Activated CD8-positive, alpha-beta T cell treated with anti-CD3 and anti-CD28 coated beads, Interleukin-2, amount 10 ng/mL, durations not matched to agents 7 days and 5 days (primary cell): Measurements from ENCODE around the gene OR13A1. TPM values are rescaled to one million over a fixed set of nuclear protein-coding genes. Genes with fewer than 3 reads are reported as not detected.

ENCODE experiments used
- ATAC-seq: fragments of 150-1000 bp; cut with Tn5 transposase; one replicate; pipeline ENCODE4 v1.10.0; 2021; ENCODE audit warnings: moderate library complexity
- CTCF ChIA-PET: fragments of 350-600 bp; sonication (Branson Sonifier 250); formaldehyde crosslinking; loops from one replicate; lab custom pipeline; 2021; ENCODE audit warnings: antibody characterized with exemption; lab: Charles Lee
- POLR2A ChIA-PET: fragments of 350-600 bp; sonication (Branson Sonifier 250); formaldehyde crosslinking; loops from one replicate; lab custom pipeline; 2021; ENCODE audit warnings: antibody characterized with exemption; lab: Charles Lee
- DNase-seq: peaks from one replicate; pipeline ENCODE4 v3.0.0-alpha.2; 2020
- H3K27ac Mint-ChIP-seq: one replicate; pipeline ENCODE4 v1.8.0; 2021; ENCODE audit warnings: mild to moderate bottlenecking, mixed read lengths
- H3K27me3 Mint-ChIP-seq: one replicate; pipeline ENCODE4 v1.8.0; 2021; ENCODE audit warnings: low read depth, mixed read lengths
- H3K36me3 Mint-ChIP-seq: one replicate; pipeline ENCODE4 v1.8.0; 2021; ENCODE audit warnings: low read depth, mixed read lengths
- H3K4me1 Mint-ChIP-seq: one replicate; pipeline ENCODE4 v1.8.0; 2021; ENCODE audit warnings: low read depth, mixed read lengths
- H3K4me3 Mint-ChIP-seq: one replicate; pipeline ENCODE4 v1.8.0; 2021; ENCODE audit warnings: mild to moderate bottlenecking, mixed read lengths
- H3K9me3 Mint-ChIP-seq: one replicate; pipeline ENCODE4 v1.8.0; 2022; ENCODE audit warnings: mixed read lengths; ENCODE audit not compliant: insufficient read depth
- total RNA-seq, 2 experiments: library from RNA; stranded (reverse); gene quantifications; one replicate each; pipeline ENCODE4 v1.2.3, GENCODE V29; 2021

OR13A1 gene
- total RNA-seq, 2 experiments from 2014 or later, result not detected

DNA sequence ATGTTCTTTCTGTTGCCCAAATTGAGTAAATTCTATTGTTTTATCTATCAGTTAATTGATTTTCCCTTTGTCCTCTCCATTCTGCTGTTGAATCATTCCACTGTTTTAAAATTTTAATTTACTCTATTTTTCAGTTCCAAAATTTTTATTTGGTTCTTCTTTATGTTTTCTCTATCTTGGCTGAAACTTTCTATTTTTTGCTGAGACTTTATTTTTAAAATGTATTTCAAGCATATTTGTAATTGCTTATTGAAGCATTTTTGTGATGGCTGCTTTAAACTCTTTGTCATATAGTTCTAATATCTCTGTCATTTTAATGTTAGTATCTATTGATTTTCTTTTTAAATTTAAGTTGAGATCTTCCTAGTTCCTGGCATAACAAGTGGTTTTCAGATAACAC is 60.5 kb downstream of the OR13A1 start:
- Mint-ChIP-seq H3K36me3 (no peaks in the 10 kb centered on the region), H3K4me1 (peaks cover 13% of the 10 kb centered on the region), H3K27ac (no peak overlapping the region), H3K4me3 (no peak overlapping the region), H3K27me3 (peaks cover 4% of the 10 kb centered on the region), H3K9me3 (no peaks in the 10 kb centered on the region)
- no peak for ATAC-seq
- DNase-seq, result no peak
- ChIA-PET POLR2A (no interaction called here), CTCF (no interaction called here)

DNA sequence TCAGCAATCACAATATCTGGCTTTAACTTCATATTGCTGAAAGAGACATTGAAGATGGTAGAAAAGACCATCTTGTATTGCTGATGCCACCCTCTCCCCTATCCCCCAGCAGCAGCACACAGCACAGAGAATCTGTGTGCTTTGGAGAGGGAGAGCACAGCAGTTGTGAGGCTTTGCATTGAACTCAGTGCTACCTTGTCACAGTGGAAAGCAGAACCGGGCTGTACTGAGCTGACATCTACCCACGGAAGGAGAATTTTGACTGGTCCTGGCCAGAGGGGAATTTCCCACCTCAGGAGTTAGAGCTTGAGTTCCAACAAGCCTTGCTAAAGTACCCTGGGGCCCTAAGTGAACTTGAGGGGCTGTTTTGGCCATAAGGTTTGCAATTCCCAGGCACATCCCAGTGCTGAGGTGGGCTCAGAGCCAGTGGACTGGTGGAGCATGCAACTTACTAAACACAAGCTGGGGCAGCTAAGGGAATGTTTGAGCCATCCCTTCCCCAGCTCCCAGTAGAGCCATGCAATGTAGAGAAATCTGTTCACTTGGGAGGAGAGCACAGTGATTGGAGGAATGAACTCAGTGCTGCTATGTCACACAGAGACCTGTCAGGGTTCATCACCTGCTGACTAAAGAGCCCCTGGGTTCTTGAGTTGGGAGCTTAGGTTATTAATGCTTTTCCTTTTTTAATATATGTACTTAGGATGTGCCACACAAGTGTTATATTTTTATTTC is 62.1 kb downstream of the OR13A1 start:
- CTCF ChIA-PET, result no interaction called here
- peaks cover 13% of the 10 kb centered on the region for H3K4me1 Mint-ChIP-seq
- peaks cover under 1% of the 10 kb centered on the region for H3K27me3 Mint-ChIP-seq
- H3K27ac Mint-ChIP-seq, result no peak overlapping the region
- DNase-seq (no peak), ATAC-seq (no peak)
- POLR2A ChIA-PET, result no interaction called here
- no peaks in the 10 kb centered on the region for H3K9me3 Mint-ChIP-seq
- H3K4me3 Mint-ChIP-seq, result no peak overlapping the region
- H3K36me3 Mint-ChIP-seq, result no peaks in the 10 kb centered on the region

Other genes starting within 250 kb of the OR13A1 start
- gene ALOX5, start 58.6 kb upstream of the OR13A1 start, total RNA-seq, result 1 to 10 TPM; 9.7 to 9.9 TPM